ENCODE measurements around the gene TNFAIP8L3.

The TNFAIP8L3 gene

DNA sequence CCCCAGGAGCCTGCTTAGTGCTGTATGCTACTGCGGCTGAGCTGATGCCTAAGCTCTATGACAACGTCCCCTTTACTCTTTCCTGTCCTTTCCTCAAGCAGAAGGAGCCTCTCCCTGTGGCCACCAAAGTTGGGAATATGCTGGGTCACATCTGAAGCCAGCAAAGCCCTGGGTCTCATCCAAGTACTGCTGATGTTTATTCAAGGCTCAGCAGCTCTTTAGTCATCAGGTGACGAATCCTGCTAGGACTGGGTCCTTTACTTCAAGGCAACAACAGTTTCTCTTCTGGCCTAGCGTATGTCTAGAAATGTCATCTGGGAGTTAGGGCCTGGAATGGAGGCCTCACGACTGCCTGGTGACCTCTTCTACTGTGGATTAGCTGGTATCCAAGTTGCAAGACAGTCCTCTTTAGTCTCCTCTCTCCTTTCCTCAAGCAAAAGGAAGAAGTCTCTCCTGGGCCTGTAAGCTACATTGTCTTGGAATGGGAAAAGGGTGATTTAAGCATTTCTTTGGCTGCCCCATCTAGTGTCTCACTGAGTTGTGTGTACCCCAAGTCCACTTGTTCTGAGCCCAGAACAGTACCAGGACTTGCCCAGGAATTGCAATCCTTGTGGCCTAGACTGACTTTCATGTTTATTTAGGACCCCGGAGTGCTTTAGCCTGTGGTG is 63.9 kb downstream of the TNFAIP8L3 start:
- Histone ChIP-seq H3K27ac (ENCODE audit: low read depth, low read length) (no peak overlapping the region), H3K36me3 (ENCODE audit: control insufficient read depth, insufficient read depth, low read length) (no peaks in the 10 kb centered on the region), H3K4me3 (ENCODE audit: low read depth, low read length) (no peak overlapping the region)

DNA sequence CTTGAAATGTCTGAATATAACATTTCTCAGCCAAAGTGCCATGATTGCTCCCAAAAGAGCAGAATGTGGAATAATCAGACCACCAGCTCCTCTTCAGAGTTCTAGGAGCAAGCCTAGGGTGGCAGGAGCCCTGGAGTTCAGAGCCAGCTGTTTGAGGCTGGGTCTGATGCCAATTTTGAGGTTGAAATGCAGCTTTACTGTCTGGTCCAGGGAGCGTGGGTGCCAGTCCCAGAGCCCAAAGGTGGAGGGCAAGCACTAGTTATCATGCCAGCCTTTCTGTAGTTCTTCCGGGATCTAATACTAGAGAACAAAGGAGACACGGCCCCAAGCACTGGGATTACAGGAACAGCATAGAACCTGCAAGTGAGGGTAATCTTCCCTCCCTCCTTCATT is 69.3 kb downstream of the TNFAIP8L3 start:
- Histone ChIP-seq H3K36me3 (ENCODE audit: control insufficient read depth, insufficient read depth, low read length) (no peaks in the 10 kb centered on the region), H3K4me1 (ENCODE audit: control insufficient read depth, insufficient read depth, low read length) (no peaks in the 10 kb centered on the region), H3K27me3 (ENCODE audit: control insufficient read depth, insufficient read depth, low read length) (no peaks in the 10 kb centered on the region), H3K27ac (ENCODE audit: low read depth, low read length) (no peak overlapping the region), H3K9me3 (ENCODE audit: control insufficient read depth, insufficient read depth, low read depth, low read length) (peaks cover 7% of the 10 kb centered on the region), H3K4me3 (ENCODE audit: low read depth, low read length) (no peak overlapping the region), H3K9ac (ENCODE audit: low read length) (no peak overlapping the region)

More for the DNA sequence above, 63.9 kb downstream of the TNFAIP8L3 start:
- Histone ChIP-seq H3K9me3 (ENCODE audit: control insufficient read depth, insufficient read depth, low read depth, low read length) (peaks cover 15% of the 10 kb centered on the region), H3K27me3 (ENCODE audit: control insufficient read depth, insufficient read depth, low read length) (no peaks in the 10 kb centered on the region), H3K4me1 (ENCODE audit: control insufficient read depth, insufficient read depth, low read length) (no peaks in the 10 kb centered on the region), H3K9ac (ENCODE audit: low read length) (no peak overlapping the region)

DNA sequence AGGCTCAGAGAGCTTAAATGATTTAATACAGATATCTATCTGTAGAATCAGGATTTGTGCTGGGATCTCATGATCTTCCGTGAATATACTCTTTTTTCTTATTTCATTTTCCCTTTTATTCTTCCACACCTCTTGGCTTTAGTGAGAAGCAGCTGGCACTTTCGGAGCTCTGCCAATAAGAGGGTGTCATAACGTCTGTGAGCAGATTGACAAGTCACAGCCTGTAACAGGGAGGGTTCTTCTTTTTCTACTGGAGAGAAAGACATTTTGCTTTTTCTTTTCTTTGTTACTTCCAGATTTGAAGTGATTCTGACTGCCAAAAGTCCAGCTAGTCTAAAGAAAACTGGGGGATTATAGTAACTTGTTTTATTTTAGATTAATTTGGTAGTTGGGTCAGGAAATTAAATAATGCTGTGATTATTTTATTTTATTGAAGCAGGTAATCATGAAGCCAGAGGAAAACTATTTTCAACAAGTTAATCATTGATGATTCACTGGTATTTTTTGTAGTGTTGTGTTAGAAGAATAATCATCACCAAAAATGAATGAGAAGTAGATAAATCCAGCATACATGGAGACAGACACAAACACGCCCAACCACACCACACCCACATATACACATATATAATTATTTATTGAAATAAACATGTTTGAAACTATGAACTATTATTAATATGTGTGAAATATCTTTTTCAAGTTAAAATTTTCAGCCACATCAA is 69.8 kb downstream of the TNFAIP8L3 start:
- no peak overlapping the region for H3K9ac ChIP-seq (ENCODE audit: low read length)
- no peaks in the 10 kb centered on the region for H3K4me1 ChIP-seq (ENCODE audit: control insufficient read depth, insufficient read depth, low read length)
- H3K27me3 ChIP-seq (ENCODE audit: control insufficient read depth, insufficient read depth, low read length): no peaks in the 10 kb centered on the region
- peaks cover 1% of the 10 kb centered on the region for H3K9me3 ChIP-seq (ENCODE audit: control insufficient read depth, insufficient read depth, low read depth, low read length)
- H3K4me3 ChIP-seq (ENCODE audit: low read depth, low read length): no peak overlapping the region
- H3K36me3 ChIP-seq (ENCODE audit: control insufficient read depth, insufficient read depth, low read length): no peaks in the 10 kb centered on the region
- no peak overlapping the region for H3K27ac ChIP-seq (ENCODE audit: low read depth, low read length)

DNA sequence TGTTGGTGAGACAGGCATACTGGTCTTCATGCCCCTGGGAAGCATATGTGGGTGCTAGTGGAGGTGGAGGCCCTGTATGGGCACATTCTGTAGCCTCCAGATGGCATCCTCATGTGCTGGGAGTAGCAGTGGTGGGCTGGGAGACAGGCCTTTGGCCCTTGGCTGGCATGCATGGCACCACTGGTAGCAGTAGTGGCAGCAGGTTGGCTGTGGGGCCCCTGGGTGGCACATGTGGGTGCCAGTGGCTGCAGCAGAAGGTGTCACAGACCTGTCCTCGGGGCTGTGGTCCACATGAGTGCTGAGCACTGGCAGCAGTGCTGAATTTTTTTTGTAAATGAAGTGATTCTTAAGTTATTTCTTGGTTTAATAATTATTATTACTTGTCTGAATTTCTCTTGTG is 71.2 kb downstream of the TNFAIP8L3 start:
- Histone ChIP-seq H3K4me1 (ENCODE audit: control insufficient read depth, insufficient read depth, low read length) (no peaks in the 10 kb centered on the region), H3K27ac (ENCODE audit: low read depth, low read length) (no peak overlapping the region), H3K9ac (ENCODE audit: low read length) (no peak overlapping the region), H3K27me3 (ENCODE audit: control insufficient read depth, insufficient read depth, low read length) (no peaks in the 10 kb centered on the region), H3K4me3 (ENCODE audit: low read depth, low read length) (no peak overlapping the region), H3K36me3 (ENCODE audit: control insufficient read depth, insufficient read depth, low read length) (no peaks in the 10 kb centered on the region), H3K9me3 (ENCODE audit: control insufficient read depth, insufficient read depth, low read depth, low read length) (no peaks in the 10 kb centered on the region; the same call in 1 of the 2 replicates)

DNA sequence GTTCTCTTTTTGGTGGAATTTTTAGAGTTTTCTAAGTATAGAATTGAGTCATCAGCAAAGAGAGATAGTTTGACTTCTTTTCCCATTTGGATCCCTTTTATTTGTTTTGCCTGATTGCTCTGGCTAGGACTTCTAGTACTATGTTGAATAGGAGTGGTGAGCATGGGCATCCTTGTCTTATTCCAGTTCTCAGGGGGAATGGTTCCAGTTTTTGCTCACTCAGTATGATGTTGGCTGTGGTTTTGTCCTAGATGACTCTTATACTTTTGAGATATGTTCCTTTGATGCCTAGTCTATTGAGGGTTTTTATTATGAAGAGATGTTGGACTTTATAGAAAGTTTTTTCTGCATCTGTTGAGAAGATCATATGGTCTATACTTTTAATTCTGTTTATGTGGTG is 72.5 kb downstream of the TNFAIP8L3 start:
- Histone ChIP-seq H3K9me3 (ENCODE audit: control insufficient read depth, insufficient read depth, low read depth, low read length) (no peaks in the 10 kb centered on the region; the same call in 1 of the 2 replicates), H3K27ac (ENCODE audit: low read depth, low read length) (no peak overlapping the region), H3K36me3 (ENCODE audit: control insufficient read depth, insufficient read depth, low read length) (no peaks in the 10 kb centered on the region), H3K4me1 (ENCODE audit: control insufficient read depth, insufficient read depth, low read length) (no peaks in the 10 kb centered on the region), H3K4me3 (ENCODE audit: low read depth, low read length) (no peak overlapping the region), H3K27me3 (ENCODE audit: control insufficient read depth, insufficient read depth, low read length) (no peaks in the 10 kb centered on the region), H3K9ac (ENCODE audit: low read length) (no peak overlapping the region)

DNA sequence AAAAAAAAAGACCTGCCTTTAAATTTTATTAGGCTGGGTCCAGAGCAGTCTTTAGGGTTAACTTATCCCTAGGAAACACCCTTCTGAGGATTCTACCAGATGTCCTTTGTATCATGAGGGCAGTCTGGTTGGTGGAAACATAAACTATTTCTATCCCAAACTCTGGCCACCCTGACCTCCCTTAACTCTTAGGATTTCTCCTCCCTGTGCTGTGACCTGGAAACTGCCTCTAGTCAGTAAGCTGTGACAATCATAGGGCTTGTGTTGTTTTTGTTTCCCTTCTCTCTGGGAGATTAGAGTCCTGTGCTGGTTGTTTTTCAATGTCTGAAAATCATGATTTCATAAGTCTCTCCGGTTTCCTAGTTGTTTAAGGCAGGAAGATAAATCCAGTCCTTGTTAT is 78.1 kb downstream of the TNFAIP8L3 start:
- H3K4me3 ChIP-seq (ENCODE audit: low read depth, low read length): no peak overlapping the region
- H3K36me3 ChIP-seq (ENCODE audit: control insufficient read depth, insufficient read depth, low read length): no peaks in the 10 kb centered on the region
- no peaks in the 10 kb centered on the region for H3K27me3 ChIP-seq (ENCODE audit: control insufficient read depth, insufficient read depth, low read length)
- H3K9me3 ChIP-seq (ENCODE audit: control insufficient read depth, insufficient read depth, low read depth, low read length): no peaks in the 10 kb centered on the region; the same call in 1 of the 2 replicates
- H3K27ac ChIP-seq (ENCODE audit: low read depth, low read length): no peak overlapping the region
- H3K9ac ChIP-seq (ENCODE audit: low read length): no peak overlapping the region
- no peaks in the 10 kb centered on the region for H3K4me1 ChIP-seq (ENCODE audit: control insufficient read depth, insufficient read depth, low read length)

DNA sequence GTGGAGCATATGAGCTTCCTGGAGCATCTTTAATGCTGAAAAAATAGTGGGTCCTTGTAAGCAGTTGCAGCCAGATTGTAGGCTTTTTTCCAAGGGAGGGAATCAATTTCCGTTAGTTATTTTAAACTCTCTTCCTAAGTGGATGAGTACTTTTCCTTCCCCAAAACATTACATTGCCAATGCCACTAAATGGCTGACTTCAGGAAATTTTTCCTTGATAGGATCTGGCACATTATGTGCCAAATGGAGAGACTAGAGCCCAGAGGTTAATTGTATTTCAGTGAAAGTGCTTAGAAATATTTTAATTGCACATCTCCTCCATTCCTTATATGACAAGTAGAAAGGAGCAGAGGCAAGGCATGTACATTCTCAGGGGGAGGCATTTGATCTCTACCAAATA is 83.5 kb downstream of the TNFAIP8L3 start:
- Histone ChIP-seq H3K27me3 (ENCODE audit: control insufficient read depth, insufficient read depth, low read length) (no peaks in the 10 kb centered on the region), H3K4me3 (ENCODE audit: low read depth, low read length) (no peak overlapping the region), H3K36me3 (ENCODE audit: control insufficient read depth, insufficient read depth, low read length) (no peaks in the 10 kb centered on the region), H3K4me1 (ENCODE audit: control insufficient read depth, insufficient read depth, low read length) (no peaks in the 10 kb centered on the region), H3K9ac (ENCODE audit: low read length) (no peak overlapping the region), H3K9me3 (ENCODE audit: control insufficient read depth, insufficient read depth, low read depth, low read length) (peaks cover 5% of the 10 kb centered on the region; the same call in 1 of the 2 replicates), H3K27ac (ENCODE audit: low read depth, low read length) (no peak overlapping the region)

DNA sequence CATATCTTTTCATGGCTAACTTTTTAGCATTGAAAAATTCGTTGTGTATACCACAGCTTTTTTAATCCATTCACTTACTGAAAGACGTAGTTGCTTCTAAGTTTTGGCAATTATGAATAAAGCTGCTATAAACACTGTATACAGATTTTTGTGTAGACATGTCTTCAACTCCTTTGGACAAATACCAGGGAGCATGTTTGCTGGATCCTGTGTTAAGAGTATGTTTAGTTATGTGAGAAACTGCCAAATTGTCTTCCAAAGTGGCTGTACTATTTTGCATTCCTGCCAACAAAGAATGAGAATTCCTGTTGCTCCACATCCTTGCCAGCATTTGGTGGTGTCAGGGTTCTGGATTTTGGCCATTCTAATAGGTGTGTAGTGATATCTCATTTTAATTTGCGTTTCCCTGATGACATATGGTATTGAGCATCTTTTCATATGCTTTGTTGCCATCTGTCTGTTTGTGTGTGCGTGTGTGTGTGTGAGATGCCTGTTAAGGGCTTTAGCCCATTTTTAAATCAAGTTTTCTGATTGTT is 87.5 kb downstream of the TNFAIP8L3 start:
- H3K4me1 ChIP-seq (ENCODE audit: control insufficient read depth, insufficient read depth, low read length): peaks cover 5% of the 10 kb centered on the region; the same call in 1 of the 2 replicates
- H3K4me3 ChIP-seq (ENCODE audit: low read depth, low read length): no peak overlapping the region
- no peaks in the 10 kb centered on the region for H3K27me3 ChIP-seq (ENCODE audit: control insufficient read depth, insufficient read depth, low read length)
- no peak overlapping the region for H3K9ac ChIP-seq (ENCODE audit: low read length)
- H3K36me3 ChIP-seq (ENCODE audit: control insufficient read depth, insufficient read depth, low read length): peaks cover 8% of the 10 kb centered on the region
- no peak overlapping the region for H3K27ac ChIP-seq (ENCODE audit: low read depth, low read length)
- H3K9me3 ChIP-seq (ENCODE audit: control insufficient read depth, insufficient read depth, low read depth, low read length): peaks cover 5% of the 10 kb centered on the region; the same call in 1 of the 2 replicates

Measured in HUES6 (cell line).